ENCODE results near the gene KRT75. TPM values are rescaled to one million over a fixed set of nuclear protein-coding genes. Genes with fewer than 3 reads are reported as not detected.

KRT75 gene
- total RNA-seq, 1 experiment from 2014 or later = not detected

- H3K4me1 Mint-ChIP-seq = peaks cover 8 to 9% of the 10 kb centered on the region in 2 experiments
- Histone ChIP-seq H4K8ac (replicated peaks; ENCODE audit: insufficient read length, low read depth, low read length) (peak overlapping the region; percentile 56), H3K79me1 (ENCODE audit: insufficient read depth, low read depth, low read length, poor library complexity, severe bottlenecking) (no peaks in the 10 kb centered on the region), H3T11ph (ENCODE audit: low read length) (no peak overlapping the region), H3K56ac (ENCODE audit: insufficient read length, low read depth, low read length) (no peak overlapping the region), H3K27ac (ENCODE audit: insufficient read length, low read depth, low read length) (no peak overlapping the region), H3K4ac (ENCODE audit: low read depth, low read length) (no peak overlapping the region), H3K14ac (ENCODE audit: insufficient read depth, low read length) (peak overlapping the region; percentile 25; the same call in 1 of the 2 replicates), H4K20me1 (ENCODE audit: control insufficient read depth, insufficient read depth, insufficient read length) (no peaks in the 10 kb centered on the region), H3K4me1 (ENCODE audit: insufficient read depth, low read length) (no peaks in the 10 kb centered on the region), H3K23ac (ENCODE audit: insufficient read length, low read depth, low read length) (peak overlapping the region; percentile 36), H2BK5ac (ENCODE audit: insufficient read length, low read length) (no peak overlapping the region), H2AK5ac (ENCODE audit: insufficient read length, low read length) (no peak overlapping the region), H3K4me2 (ENCODE audit: insufficient read depth, insufficient read length, low read length) (no peak overlapping the region), H3K9me3 (ENCODE audit: control insufficient read depth, low read depth, low read length) (no peaks in the 10 kb centered on the region), H2AFZ (ENCODE audit: low read length) (no peak overlapping the region), H2BK20ac (ENCODE audit: low read depth, low read length, poor library complexity, severe bottlenecking) (no peak overlapping the region), H3K9ac (ENCODE audit: extremely low read depth, insufficient read length, low read length) (no peak overlapping the region), H4K5ac (ENCODE audit: insufficient read length, low read depth, low read length) (no peak overlapping the region), H4K91ac (ENCODE audit: insufficient read length, low read depth, low read length) (no peak overlapping the region), H2BK120ac (ENCODE audit: low read depth, low read length, poor library complexity, severe bottlenecking) (no peak overlapping the region), H2BK15ac (ENCODE audit: low read depth, low read length) (no peak overlapping the region), H3K23me2 (ENCODE audit: insufficient read length, low read depth, low read length, poor library complexity, severe bottlenecking) (peaks cover 3% of the 10 kb centered on the region), H3K27me3 (ENCODE audit: insufficient read depth, low read length) (no peaks in the 10 kb centered on the region), H3K79me2 (ENCODE audit: insufficient read depth, low read length) (no peaks in the 10 kb centered on the region), H3K18ac (ENCODE audit: insufficient read length, low read depth, low read length) (no peak overlapping the region), H2BK12ac (ENCODE audit: insufficient read length, low read depth, low read length) (no peak overlapping the region)
- no peak for TF ChIP-seq CTCF (conservative IDR thresholded peaks at IDR 0.05)
- peaks cover 10% of the 10 kb centered on the region for H3K27me3 Mint-ChIP-seq (ENCODE audit: low read depth)
- no peak for DNase-seq
- no peak overlapping the region for H3K4me3 Mint-ChIP-seq
- peaks cover under 1 to 2% of the 10 kb centered on the region in 2 experiments; a peak in 2 of 5 replicates for H3K9me3 Mint-ChIP-seq
- H3K36me3 Mint-ChIP-seq (ENCODE audit: insufficient read depth in 1 of 3, low read depth in 3 of 3) = peaks cover 0 to under 1% (median 0%) of the 10 kb centered on the region in 3 experiments; a peak in 2 of 7 replicates
- H3K27ac Mint-ChIP-seq = no peak overlapping the region
- no CpG with 5 or more reads among the region's 10 CpGs for WGBS (ENCODE audit: extremely low coverage, insufficient read length, low lambda C conversion rate)
Observed at GRCh38 chr12:52415870-52416750, 18.1 kb downstream of the KRT75 start.
